Panc1 (cell line): ENCODE measurements around the gene NID2.

ENCODE experiments used
- CTCF ChIP-seq: fragments of 450-650 bp; IDR thresholded peaks from 2 replicates; pipeline ENCODE4 v1.5.1; 2017; ENCODE audit warnings: mild to moderate bottlenecking
- POLR2AphosphoS5 ChIP-seq: IDR thresholded peaks from 2 replicates; pipeline ENCODE4 v1.6.1; 2012; ENCODE audit warnings: mild to moderate bottlenecking, low read depth, low read length, moderate library complexity
- REST ChIP-seq, 2 experiments: IDR thresholded peaks; 2 replicates each; pipeline ENCODE4 v1.6.1; 2011 to 2012; ENCODE audit warnings: low read depth in 2 of 2, control low read depth in 1 of 2, low read length in 1 of 2, mild to moderate bottlenecking in 1 of 2, moderate library complexity in 1 of 2; ENCODE audit not compliant: insufficient read depth in 1 of 2
- SIN3A ChIP-seq: IDR thresholded peaks from 2 replicates; pipeline ENCODE4 v1.6.1; 2012; ENCODE audit warnings: low read depth, mild to moderate bottlenecking, low read length, moderate library complexity, borderline replicate concordance; ENCODE audit not compliant: insufficient read depth
- TCF7L2 ChIP-seq: IDR thresholded peaks from 2 replicates; pipeline ENCODE4 v1.6.1; 2011; ENCODE audit warnings: mild to moderate bottlenecking, low read depth, low read length, inconsistent platforms

GRCh38 chr14:52052288-52052943 is 16.4 kb downstream of the NID2 start:
- TF ChIP-seq CTCF = no peak
- no peak for TF ChIP-seq POLR2AphosphoS5
- TF ChIP-seq REST (IDR thresholded peaks at IDR 0.05; ENCODE audit: insufficient read depth in 1 of 2, low read depth in 2 of 2, low read length in 1 of 2) = no peak
- TF ChIP-seq SIN3A = no peak
- no peak for TF ChIP-seq TCF7L2
